Type B pancreatic cell (in vitro differentiated cells): ENCODE data around the gene MT1H. TPM values are rescaled to one million over a fixed set of nuclear protein-coding genes. Genes with fewer than 3 reads are reported as not detected.
"Not testable (repeated sequence)": the region's sequence is repeated elsewhere in the genome, so short reads cannot be mapped to it uniquely, and the experiment has no call there.

Experiments
- DNase-seq: peaks from one replicate; pipeline ENCODE4 v3.0.0; 2021; ENCODE audit warnings: mixed read lengths; ENCODE audit not compliant: unreplicated experiment; ENCODE audit errors: extremely low spot score
- H3K27ac Mint-ChIP-seq: 2 replicates; pipeline ENCODE4 v1.8.0; 2021; ENCODE audit warnings: mild to moderate bottlenecking, mixed read lengths
- H3K27me3 Mint-ChIP-seq: 2 replicates; pipeline ENCODE4 v1.8.0; 2021; ENCODE audit warnings: mixed read lengths
- H3K36me3 Mint-ChIP-seq: 2 replicates; pipeline ENCODE4 v1.8.0; 2021; ENCODE audit warnings: mixed read lengths
- H3K4me1 Mint-ChIP-seq: one replicate; pipeline ENCODE4 v1.8.0; 2021; ENCODE audit warnings: mixed read lengths; ENCODE audit not compliant: unreplicated experiment
- H3K4me3 Mint-ChIP-seq: 2 replicates; pipeline ENCODE4 v1.8.0; 2021; ENCODE audit warnings: mild to moderate bottlenecking, mixed read lengths
- H3K9me3 Mint-ChIP-seq: 2 replicates; pipeline ENCODE4 v1.8.0; 2021; ENCODE audit warnings: mixed read lengths
- total RNA-seq: library from RNA; stranded (reverse); gene quantifications from 2 replicates; pipeline ENCODE4 v1.2.1, GENCODE V29; 2021; ENCODE audit warnings: low replicate concordance
- TF ChIP-seq, protein P1 (sequence below): fragments of 200-600 bp; sonication (generic); conservative IDR thresholded peaks from 2 replicates; pipeline ENCODE4 v1.5.0; 2021; ENCODE audit warnings: antibody characterized with exemption, mild to moderate bottlenecking

MT1H gene
- total RNA-seq, 1 donor from 2014 or later: 2.2 TPM

DNA sequence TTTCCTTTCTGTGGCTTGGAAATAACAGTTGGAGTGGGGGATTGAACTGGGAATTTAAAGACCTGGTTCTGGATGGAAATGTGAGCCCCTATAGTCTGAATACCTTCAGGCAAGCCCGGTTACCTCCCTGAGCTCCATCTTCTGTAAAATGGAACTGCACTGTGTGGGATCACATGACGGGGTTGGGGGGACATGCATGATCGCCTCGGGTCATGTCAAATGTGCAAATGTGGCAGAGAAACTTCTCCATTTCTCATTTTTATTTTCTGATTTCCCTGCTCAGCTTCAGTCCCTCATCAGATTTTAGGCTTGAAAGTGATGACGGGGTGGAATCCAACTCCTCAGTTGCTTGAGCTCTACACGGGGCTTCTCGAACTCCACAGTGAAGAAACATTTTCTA is 16.4 kb upstream of the MT1H start:
- DNase-seq: no peak
- Mint-ChIP-seq H3K9me3 (no peaks in the 10 kb centered on the region), H3K27me3 (peaks cover 89% of the 10 kb centered on the region), H3K4me1 (peaks cover 4% of the 10 kb centered on the region), H3K36me3 (no peaks in the 10 kb centered on the region), H3K4me3 (no peak overlapping the region), H3K27ac (no peak overlapping the region)
- TF ChIP-seq, protein P1, sequence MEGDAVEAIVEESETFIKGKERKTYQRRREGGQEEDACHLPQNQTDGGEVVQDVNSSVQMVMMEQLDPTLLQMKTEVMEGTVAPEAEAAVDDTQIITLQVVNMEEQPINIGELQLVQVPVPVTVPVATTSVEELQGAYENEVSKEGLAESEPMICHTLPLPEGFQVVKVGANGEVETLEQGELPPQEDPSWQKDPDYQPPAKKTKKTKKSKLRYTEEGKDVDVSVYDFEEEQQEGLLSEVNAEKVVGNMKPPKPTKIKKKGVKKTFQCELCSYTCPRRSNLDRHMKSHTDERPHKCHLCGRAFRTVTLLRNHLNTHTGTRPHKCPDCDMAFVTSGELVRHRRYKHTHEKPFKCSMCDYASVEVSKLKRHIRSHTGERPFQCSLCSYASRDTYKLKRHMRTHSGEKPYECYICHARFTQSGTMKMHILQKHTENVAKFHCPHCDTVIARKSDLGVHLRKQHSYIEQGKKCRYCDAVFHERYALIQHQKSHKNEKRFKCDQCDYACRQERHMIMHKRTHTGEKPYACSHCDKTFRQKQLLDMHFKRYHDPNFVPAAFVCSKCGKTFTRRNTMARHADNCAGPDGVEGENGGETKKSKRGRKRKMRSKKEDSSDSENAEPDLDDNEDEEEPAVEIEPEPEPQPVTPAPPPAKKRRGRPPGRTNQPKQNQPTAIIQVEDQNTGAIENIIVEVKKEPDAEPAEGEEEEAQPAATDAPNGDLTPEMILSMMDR: no peak

DNA sequence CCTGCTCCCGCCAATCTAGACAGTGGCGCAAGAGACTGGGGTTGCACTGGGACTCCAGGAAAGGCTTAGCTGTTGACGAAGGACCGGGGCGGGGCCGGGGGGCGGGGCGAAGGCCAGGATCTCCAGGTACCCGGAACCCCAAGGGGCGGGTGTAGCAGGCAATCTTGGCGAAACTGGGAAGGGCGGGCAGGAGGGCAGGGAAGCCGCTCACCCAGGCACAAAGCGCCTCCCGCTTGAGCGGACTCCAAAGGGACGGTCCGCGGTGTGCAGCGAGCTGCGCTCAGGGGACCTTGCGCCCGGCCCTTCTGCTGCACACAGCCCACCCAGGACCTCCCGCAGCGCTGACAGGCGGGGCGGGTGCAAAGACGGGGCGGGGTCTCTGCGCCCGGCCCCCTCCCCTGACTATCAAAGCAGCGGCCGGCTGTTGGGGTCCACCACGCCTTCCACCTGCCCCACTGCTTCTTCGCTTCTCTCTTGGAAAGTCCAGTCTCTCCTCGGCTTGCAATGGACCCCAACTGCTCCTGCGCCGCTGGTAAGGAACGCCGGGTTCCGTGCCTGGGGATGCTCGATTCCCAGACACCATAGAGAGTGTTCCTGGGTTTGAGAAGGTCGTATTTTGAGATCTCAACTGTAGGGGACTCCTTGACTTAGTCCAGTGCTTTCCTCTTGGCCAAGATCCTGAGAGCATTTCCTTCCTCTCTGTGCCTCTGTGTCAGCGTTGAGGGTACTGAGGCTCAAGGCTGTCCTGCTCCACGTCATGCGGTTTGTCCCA is 11.9 kb upstream of the MT1H start, which contains the start of gene MT1F:
TSS of gene MT1F (plus strand) at position 405 of the 772 bp plus-strand sequence. CDS start at position 505, 100 bp downstream.
- Mint-ChIP-seq H3K4me1 (peaks cover 10% of the 10 kb centered on the region), H3K9me3 (no peaks in the 10 kb centered on the region), H3K27ac (peak within 1 kb of the TSS; percentile 78), H3K4me3 (peak within 1 kb of the TSS; percentile 93), H3K27me3 (peaks cover 89% of the 10 kb centered on the region), H3K36me3 (no peaks in the 10 kb centered on the region)
- TF ChIP-seq, protein P1: no peak
- no peak for DNase-seq

DNA sequence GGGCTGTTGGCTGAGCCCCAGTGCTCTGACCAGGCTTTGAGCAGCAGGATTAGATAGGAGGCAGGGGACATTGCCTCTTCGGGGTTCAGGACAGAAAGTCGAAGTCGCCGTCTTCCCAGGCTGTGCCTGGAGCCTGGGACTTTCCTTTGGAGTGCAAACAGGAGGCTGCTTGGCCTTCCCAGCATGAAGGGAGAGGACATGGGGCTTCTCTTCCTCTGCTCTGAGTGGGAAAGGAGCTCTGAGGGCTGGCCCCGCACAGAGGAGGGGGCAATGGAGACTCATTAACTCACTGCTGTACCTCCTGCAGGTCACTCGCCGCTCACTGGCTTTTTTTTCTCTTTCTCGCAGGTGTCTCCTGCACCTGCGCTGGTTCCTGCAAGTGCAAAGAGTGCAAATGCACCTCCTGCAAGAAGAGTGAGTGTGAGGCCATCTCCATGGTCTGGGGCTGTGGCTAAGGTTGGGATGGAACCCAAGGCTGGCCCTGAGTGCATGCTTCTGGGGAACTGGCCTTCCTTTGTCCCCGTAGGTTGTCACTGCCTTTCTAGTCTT is 11.2 kb upstream of the MT1H start:
- Mint-ChIP-seq H3K27ac (peak overlapping the region; percentile 78), H3K4me1 (peaks cover 11% of the 10 kb centered on the region), H3K36me3 (no peaks in the 10 kb centered on the region), H3K27me3 (peaks cover 88% of the 10 kb centered on the region), H3K4me3 (peak overlapping the region; percentile 93), H3K9me3 (no peaks in the 10 kb centered on the region)
- DNase-seq: no peak
- TF ChIP-seq, protein P1: no peak

DNA sequence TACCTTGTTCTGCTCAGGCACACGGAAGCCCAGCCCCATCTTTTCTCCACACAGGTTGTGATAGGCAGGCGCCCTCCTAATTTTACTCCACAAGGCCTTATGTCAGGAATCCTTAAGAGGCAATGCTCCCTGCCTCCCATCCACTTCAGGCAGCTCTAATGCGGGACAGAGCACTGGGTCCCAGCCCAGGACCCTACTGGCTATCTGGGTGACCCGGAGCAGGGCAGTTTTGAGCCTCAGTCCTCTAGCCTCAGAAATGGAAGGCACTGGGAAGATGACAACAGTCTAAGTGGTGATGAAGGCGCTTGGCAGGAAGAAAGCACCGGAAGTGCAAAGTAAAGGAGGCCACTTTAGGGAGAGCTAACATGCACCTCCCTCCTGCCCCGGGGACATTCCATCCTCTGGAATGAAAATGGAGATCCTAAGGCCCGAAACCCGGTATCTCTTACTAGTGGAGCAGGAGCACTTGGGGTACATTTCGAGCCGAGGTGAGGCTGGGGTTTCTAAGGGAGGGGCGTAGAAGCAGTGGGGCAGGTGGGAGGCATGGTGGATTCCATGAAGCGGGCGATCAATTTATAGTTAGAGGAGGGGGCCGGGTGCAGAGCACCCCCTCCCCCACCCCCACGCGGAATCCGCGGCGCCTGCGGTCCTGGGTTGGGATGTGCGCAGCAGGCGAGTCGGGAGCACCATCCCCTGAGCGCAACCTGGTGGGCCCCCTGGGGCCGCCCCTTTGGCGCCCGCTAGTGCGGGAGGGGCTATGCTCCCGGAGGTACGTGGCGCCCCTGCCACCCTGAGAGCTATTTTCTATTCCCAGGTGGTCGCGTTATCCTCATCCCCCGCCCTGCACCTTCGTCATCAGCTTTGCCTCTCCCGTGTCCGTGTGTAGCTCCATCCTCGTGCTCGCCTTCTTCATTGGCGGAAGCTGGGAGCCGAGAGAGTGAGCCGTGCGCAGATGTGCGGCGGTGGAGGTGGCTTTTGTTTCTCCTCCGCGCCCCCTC is 7.0 kb upstream of the MT1H start:
- TF ChIP-seq, protein P1: no peak
- Mint-ChIP-seq H3K27me3 (peaks cover 98% of the 10 kb centered on the region), H3K36me3 (no peaks in the 10 kb centered on the region), H3K4me3 (peak overlapping the region; percentile 79), H3K9me3 (no peaks in the 10 kb centered on the region), H3K4me1 (peaks cover 13% of the 10 kb centered on the region), H3K27ac (no peak overlapping the region)
- no peak for DNase-seq

DNA sequence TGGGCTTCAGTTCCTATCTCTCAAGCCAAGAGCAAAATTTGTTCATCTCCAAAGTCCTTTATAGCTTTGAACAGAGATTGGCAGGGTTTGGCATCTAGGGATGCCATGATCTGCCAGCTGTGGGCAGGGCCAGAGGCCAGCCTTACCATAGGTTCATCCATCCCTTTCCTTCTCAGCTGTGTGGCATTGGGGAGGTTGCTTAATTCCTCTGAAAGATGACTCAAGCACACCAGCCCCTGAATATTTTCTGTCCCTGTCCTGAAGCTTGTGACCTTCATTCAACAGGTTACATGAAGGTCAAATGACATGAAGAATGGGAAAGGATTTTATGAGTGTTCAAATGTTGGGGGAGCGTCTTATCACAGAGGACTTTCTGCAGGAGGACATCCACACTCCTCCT is 5.1 kb upstream of the MT1H start:
- no peak for DNase-seq
- H3K4me3 Mint-ChIP-seq: no peak overlapping the region
- TF ChIP-seq, protein P1: no peak
- H3K27ac Mint-ChIP-seq: no peak overlapping the region
- H3K9me3 Mint-ChIP-seq: no peaks in the 10 kb centered on the region
- peaks cover 9% of the 10 kb centered on the region for H3K4me1 Mint-ChIP-seq
- H3K27me3 Mint-ChIP-seq: peaks cover 99% of the 10 kb centered on the region
- no peaks in the 10 kb centered on the region for H3K36me3 Mint-ChIP-seq

DNA sequence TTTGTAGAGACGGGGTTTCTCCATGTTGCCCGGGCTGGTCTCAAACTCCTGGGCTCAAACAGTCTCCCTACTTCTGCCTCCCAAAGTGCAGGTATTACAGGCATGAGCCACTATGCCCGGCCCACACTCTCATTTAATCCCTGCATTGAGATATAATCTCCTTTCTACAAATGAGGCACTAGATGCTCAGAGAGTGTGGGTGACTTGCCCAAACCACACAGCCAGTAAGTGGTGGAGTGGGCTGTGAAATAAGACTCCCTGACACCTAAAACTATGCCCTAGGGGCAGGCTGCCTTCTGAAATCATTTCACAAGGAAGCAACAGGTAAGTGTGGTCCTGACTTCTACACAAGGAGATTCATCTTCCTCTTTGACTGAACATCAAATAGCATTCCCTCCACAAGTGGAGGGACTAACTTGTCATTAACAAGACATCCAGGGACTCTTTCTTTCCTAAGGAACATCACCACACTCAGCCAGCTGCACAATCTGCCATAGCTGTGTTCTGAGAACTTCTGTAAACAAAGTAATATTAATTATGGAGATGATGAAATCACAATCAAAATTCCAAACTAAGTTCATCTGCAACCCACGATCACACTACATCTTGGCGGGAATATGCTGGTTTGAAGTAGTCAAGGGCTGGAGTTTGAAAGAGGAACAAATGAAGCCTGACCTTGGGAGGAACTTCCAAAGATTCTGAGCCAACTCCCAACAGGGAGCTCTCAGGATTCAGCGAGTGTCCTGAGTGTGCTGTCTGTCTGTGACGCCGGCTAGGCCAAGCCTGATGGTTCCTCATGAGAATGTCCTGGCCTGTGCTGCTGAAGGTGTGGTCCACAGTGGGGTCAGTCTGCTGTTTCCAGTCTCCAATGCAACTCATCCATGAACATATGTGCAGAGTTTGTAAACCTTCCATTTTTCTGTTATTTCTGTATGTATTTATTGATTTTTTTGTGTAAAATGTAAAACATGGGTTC is 4.0 kb upstream of the MT1H start:
- not testable (repeated sequence) for DNase-seq, H3K4me3 Mint-ChIP-seq, H3K9me3 Mint-ChIP-seq, H3K36me3 Mint-ChIP-seq, H3K27ac Mint-ChIP-seq, H3K4me1 Mint-ChIP-seq
- peaks cover 99% of the 10 kb centered on the region for H3K27me3 Mint-ChIP-seq
